Karpas-422 (cell line): ENCODE data around the gene CASK. TPM values are rescaled to one million over a fixed set of nuclear protein-coding genes. Genes with fewer than 3 reads are reported as not detected.

Experiments used
- DNase-seq: peaks from one replicate; pipeline ENCODE4 v3.0.0-alpha.2; 2015
- H2AFZ ChIP-seq: fragments of 200-600 bp; sonication (generic); 2 replicates; pipeline ENCODE4 v1.6.1; 2014; ENCODE audit warnings: antibody characterized with exemption, low read length, mixed read lengths
- H3K27ac ChIP-seq: fragments of 200-600 bp; sonication (generic); 2 replicates; pipeline ENCODE4 v1.5.1; 2014; ENCODE audit warnings: mild to moderate bottlenecking, low read length, moderate library complexity
- H3K27me3 ChIP-seq: fragments of 200-600 bp; sonication (generic); 2 replicates; pipeline ENCODE4 v1.6.1; 2014; ENCODE audit warnings: low read length, mixed read lengths
- H3K36me3 ChIP-seq: fragments of 200-600 bp; sonication (generic); 2 replicates; pipeline ENCODE4 v1.6.1; 2014; ENCODE audit warnings: low read length, mixed read lengths; ENCODE audit not compliant: insufficient read depth
- H3K4me1 ChIP-seq: fragments of 200-600 bp; sonication (generic); 2 replicates; pipeline ENCODE4 v1.6.1; 2014; ENCODE audit warnings: mild to moderate bottlenecking, low read length, mixed read lengths
- H3K4me2 ChIP-seq: fragments of 200-600 bp; sonication (generic); 2 replicates; pipeline ENCODE4 v1.6.1; 2014; ENCODE audit warnings: low read length, low read depth, mild to moderate bottlenecking; ENCODE audit not compliant: poor library complexity, severe bottlenecking
- H3K4me3 ChIP-seq: fragments of 200-600 bp; sonication (generic); 2 replicates; pipeline ENCODE4 v1.5.1; 2014; ENCODE audit warnings: mild to moderate bottlenecking, antibody characterized with exemption, low read length, mixed read lengths
- H3K79me2 ChIP-seq: fragments of 200-600 bp; sonication (generic); 2 replicates; pipeline ENCODE4 v1.6.1; 2014; ENCODE audit warnings: mild to moderate bottlenecking, low read length, mixed read lengths
- H3K9ac ChIP-seq: fragments of 200-600 bp; sonication (generic); 2 replicates; pipeline ENCODE4 v1.6.0; 2014; ENCODE audit warnings: low read length
- H3K9me2 ChIP-seq: fragments of 200-600 bp; sonication (generic), shearing (Covaris generic); replicated peaks from 2 replicates; pipeline ENCODE4 v1.6.0; 2014; ENCODE audit warnings: mild to moderate bottlenecking, low read length, moderate library complexity; ENCODE audit not compliant: insufficient read depth
- H3K9me3 ChIP-seq: fragments of 300-700, 200-600 bp; sonication (generic); 2 replicates; pipeline ENCODE4 v1.6.1; 2014; ENCODE audit warnings: low read length, mixed read lengths
- H4K20me1 ChIP-seq: fragments of 200-600 bp; sonication (generic); 2 replicates; pipeline ENCODE4 v1.6.1; 2014; ENCODE audit warnings: mild to moderate bottlenecking, antibody characterized with exemption, low read length, low read depth; ENCODE audit not compliant: insufficient read depth
- total RNA-seq: library from RNA; depleted of rRNA; stranded (reverse); fragments of >200 nt; shearing (Covaris generic); gene quantifications from 2 replicates; pipeline ENCODE4 v1.2.3, GENCODE V29; 2014; ENCODE audit warnings: low replicate concordance

The CASK gene
- total RNA-seq, 1 experiment from 2014 or later: not detected

DNA sequence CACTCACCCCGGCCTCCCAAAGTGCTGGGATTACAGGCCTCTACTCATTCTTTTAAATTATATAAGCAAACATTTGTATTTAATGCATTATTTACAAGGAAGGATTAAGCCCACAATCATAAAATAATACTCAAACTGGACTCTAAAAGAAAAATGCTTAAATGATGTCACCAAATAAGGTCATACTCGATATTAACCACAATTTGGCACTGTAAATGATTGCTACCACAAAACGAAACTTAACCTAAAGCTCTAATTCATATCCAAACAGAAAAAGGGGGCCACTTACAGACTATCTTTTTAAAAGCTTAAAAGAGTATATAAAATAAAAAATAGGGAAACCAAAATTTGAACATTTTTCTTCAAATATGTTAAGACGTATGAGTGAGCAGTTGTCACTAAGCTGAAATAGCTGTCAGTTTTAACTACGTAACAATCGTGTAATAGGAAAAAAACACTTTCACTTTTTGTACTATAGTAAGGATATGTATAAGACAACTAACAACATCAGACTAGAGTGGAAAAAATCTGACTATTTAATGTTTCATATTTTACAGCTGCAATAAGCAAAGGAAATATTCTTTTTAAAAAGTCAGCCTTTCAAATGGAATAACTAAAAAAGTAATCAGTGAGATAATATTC, 342.8 kb downstream of the CASK start:
- no peaks in the 10 kb centered on the region for H3K4me1 ChIP-seq
- H3K9me3 ChIP-seq: no peaks in the 10 kb centered on the region
- no peaks in the 10 kb centered on the region for H3K36me3 ChIP-seq
- H4K20me1 ChIP-seq: no peaks in the 10 kb centered on the region
- DNase-seq: no peak
- H3K9ac ChIP-seq: no peak overlapping the region
- no peak overlapping the region for H3K4me3 ChIP-seq
- H3K4me2 ChIP-seq: no peak overlapping the region
- no peak overlapping the region for H3K27ac ChIP-seq
- no peaks in the 10 kb centered on the region for H3K79me2 ChIP-seq
- no peaks in the 10 kb centered on the region for H3K9me2 ChIP-seq
- no peak overlapping the region for H2AFZ ChIP-seq
- no peaks in the 10 kb centered on the region for H3K27me3 ChIP-seq

DNA sequence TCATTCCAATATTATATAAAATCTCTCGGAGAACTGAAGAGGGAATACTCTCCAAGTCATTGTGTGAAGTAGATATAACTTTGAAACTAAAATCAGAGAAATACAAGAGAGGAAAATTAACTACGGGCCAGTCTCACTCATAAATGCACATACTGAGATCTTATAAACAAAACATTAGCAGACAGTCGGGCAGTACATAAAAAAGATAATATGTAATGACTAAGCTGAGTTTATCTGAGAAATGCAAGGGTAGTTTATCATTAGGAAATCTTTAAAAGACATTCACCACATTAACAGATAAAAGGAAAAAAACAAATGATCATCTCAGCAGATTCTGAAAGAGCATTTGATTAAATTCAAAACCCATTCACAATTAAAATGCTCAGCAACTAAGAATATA, 359.5 kb downstream of the CASK start:
- H3K79me2 ChIP-seq: no peaks in the 10 kb centered on the region
- DNase-seq: no peak
- no peaks in the 10 kb centered on the region for H3K9me2 ChIP-seq
- H3K36me3 ChIP-seq: no peaks in the 10 kb centered on the region
- H3K4me3 ChIP-seq: no peak overlapping the region
- no peak overlapping the region for H2AFZ ChIP-seq
- H3K27ac ChIP-seq: no peak overlapping the region
- H3K27me3 ChIP-seq: no peaks in the 10 kb centered on the region
- H3K4me2 ChIP-seq: no peak overlapping the region
- no peaks in the 10 kb centered on the region for H3K9me3 ChIP-seq
- H3K4me1 ChIP-seq: no peaks in the 10 kb centered on the region
- H4K20me1 ChIP-seq: no peaks in the 10 kb centered on the region
- H3K9ac ChIP-seq: no peak overlapping the region

- Histone ChIP-seq H3K4me1 (no peaks in the 10 kb centered on the region), H3K9me3 (no peaks in the 10 kb centered on the region), H3K36me3 (no peaks in the 10 kb centered on the region), H2AFZ (no peak overlapping the region), H3K9ac (no peak overlapping the region), H3K9me2 (no peaks in the 10 kb centered on the region), H3K27ac (no peak overlapping the region), H3K79me2 (no peaks in the 10 kb centered on the region), H3K27me3 (no peaks in the 10 kb centered on the region), H4K20me1 (no peaks in the 10 kb centered on the region), H3K4me2 (no peak overlapping the region), H3K4me3 (no peak overlapping the region)
- DNase-seq: no peak
Measured at GRCh38 chrX:41561045-41561444, 362.3 kb downstream of the CASK start.

DNA sequence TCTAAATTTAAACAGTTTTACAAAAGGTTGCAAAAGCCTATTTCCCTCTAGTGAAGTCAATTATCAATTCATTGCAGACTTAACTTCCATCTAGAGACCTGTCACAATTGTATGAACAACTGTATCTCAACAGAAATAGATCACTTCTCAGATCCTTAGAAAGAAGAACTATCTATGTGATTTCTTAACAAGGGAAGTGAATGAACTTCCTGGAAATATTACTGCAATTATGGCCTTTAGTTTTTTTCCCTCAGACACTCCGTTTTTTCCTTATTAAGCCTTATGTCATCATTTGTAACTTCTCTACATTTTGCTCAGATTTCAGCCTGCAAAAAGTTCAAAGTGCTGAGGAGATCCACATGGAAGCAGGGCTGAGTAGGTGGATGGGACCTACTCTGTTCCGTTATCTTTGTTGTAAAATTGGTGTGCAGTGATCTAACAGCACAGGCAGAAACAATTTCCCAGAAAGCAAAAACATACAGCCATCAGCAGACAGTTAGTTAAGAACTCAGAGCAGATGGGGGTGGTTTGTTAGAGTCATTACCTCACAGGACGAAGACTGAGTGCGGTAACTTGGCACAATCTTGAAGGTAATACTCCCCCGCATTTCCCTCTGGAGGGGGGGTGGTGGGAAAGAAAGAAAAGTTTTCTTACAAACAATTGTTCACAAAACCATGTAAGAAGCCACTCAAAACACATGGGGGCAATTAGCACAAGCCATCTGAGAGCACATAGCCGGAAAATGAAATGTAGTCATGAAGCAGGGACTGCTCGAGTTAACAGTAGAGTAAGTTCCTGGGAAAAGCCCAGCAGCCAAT, 363.9 kb downstream of the CASK start:
- no peaks in the 10 kb centered on the region for H3K9me2 ChIP-seq
- no peak overlapping the region for H3K9ac ChIP-seq
- DNase-seq: no peak
- H3K4me2 ChIP-seq: no peak overlapping the region
- H3K36me3 ChIP-seq: no peaks in the 10 kb centered on the region
- no peak overlapping the region for H3K4me3 ChIP-seq
- H3K4me1 ChIP-seq: no peaks in the 10 kb centered on the region
- H4K20me1 ChIP-seq: no peaks in the 10 kb centered on the region
- no peaks in the 10 kb centered on the region for H3K79me2 ChIP-seq
- H3K27ac ChIP-seq: no peak overlapping the region
- H2AFZ ChIP-seq: no peak overlapping the region
- no peaks in the 10 kb centered on the region for H3K9me3 ChIP-seq
- no peaks in the 10 kb centered on the region for H3K27me3 ChIP-seq

DNA sequence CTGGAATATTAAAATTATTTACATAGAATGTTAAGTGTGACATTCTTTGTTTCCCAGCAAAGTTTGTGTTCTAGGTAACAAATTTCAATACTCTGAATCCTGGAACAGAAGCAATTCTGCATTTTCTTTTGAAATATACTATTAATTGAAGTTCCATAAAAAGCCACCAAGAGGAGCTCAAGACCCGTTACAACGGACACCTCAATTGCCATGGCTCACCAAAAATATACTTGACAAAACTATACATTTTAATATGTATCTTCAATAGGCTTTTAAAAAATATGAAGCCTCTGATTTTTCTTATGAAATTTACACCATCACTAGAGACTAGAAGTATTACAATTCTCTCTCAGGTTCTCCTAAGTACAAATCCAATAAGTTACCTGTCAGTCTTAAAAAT, 364.8 kb downstream of the CASK start:
- no peaks in the 10 kb centered on the region for H4K20me1 ChIP-seq
- no peaks in the 10 kb centered on the region for H3K27me3 ChIP-seq
- no peak overlapping the region for H3K4me3 ChIP-seq
- H2AFZ ChIP-seq: no peak overlapping the region
- no peaks in the 10 kb centered on the region for H3K9me2 ChIP-seq
- no peaks in the 10 kb centered on the region for H3K79me2 ChIP-seq
- H3K9ac ChIP-seq: no peak overlapping the region
- H3K9me3 ChIP-seq: no peaks in the 10 kb centered on the region
- H3K36me3 ChIP-seq: no peaks in the 10 kb centered on the region
- H3K27ac ChIP-seq: no peak overlapping the region
- H3K4me2 ChIP-seq: no peak overlapping the region
- no peaks in the 10 kb centered on the region for H3K4me1 ChIP-seq
- peak; percentile 64 for DNase-seq

DNA sequence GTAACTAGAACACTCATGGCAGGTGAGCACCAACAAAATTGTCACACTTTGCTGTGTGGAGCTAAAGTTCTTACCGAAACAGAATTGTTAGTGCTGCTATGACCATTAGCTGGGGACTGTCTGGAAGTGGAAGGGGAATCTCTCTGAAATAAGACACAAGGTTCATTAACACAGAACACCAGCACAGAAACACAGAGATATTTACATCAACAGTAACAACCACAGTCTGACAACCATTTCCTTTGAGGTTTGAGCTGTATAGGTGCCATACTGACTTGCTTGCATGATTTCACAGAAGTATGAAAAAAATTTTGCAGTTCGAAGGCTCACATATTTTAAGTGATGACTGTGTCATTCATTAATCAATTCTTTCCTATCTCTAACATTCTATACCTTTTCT, 366.4 kb downstream of the CASK start:
- DNase-seq: no peak
- Histone ChIP-seq H2AFZ (no peak overlapping the region), H3K27ac (no peak overlapping the region), H4K20me1 (no peaks in the 10 kb centered on the region), H3K9ac (no peak overlapping the region), H3K4me2 (no peak overlapping the region), H3K36me3 (no peaks in the 10 kb centered on the region), H3K9me3 (no peaks in the 10 kb centered on the region), H3K4me3 (no peak overlapping the region), H3K79me2 (no peaks in the 10 kb centered on the region), H3K9me2 (no peaks in the 10 kb centered on the region), H3K4me1 (no peaks in the 10 kb centered on the region), H3K27me3 (no peaks in the 10 kb centered on the region)

GRCh38 chrX:41553688-41554087, 369.7 kb downstream of the CASK start:
- no peaks in the 10 kb centered on the region for H3K9me3 ChIP-seq
- no peak overlapping the region for H3K4me2 ChIP-seq
- H4K20me1 ChIP-seq: no peaks in the 10 kb centered on the region
- DNase-seq: no peak
- H3K9ac ChIP-seq: no peak overlapping the region
- H3K4me3 ChIP-seq: no peak overlapping the region
- no peaks in the 10 kb centered on the region for H3K27me3 ChIP-seq
- H3K27ac ChIP-seq: no peak overlapping the region
- H3K36me3 ChIP-seq: no peaks in the 10 kb centered on the region
- H3K79me2 ChIP-seq: no peaks in the 10 kb centered on the region
- H3K4me1 ChIP-seq: no peaks in the 10 kb centered on the region
- no peak overlapping the region for H2AFZ ChIP-seq
- no peaks in the 10 kb centered on the region for H3K9me2 ChIP-seq

DNA sequence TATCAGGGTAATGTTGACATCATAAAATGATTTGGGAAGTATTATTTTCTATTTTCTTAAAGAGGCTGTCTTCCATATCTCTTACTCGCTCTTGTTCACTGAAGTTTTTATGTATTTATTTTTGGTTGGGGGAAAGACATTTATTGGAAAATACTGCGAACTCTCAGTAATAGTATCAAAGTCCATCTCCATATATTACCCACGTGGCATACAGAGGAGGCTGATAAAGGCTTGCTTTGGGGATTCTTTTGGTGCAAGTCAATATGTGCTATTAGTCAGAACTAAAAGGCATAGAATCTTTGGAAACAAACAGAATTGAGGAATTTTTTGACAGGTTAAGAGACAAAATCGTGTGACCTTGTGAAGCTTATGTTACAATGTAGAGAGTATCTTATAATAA, 374.9 kb downstream of the CASK start:
- Histone ChIP-seq H3K4me2 (no peak overlapping the region), H3K27me3 (no peaks in the 10 kb centered on the region), H3K9ac (no peak overlapping the region), H2AFZ (no peak overlapping the region), H3K27ac (no peak overlapping the region), H3K9me2 (no peaks in the 10 kb centered on the region), H3K4me3 (no peak overlapping the region), H3K36me3 (no peaks in the 10 kb centered on the region), H3K4me1 (no peaks in the 10 kb centered on the region), H4K20me1 (no peaks in the 10 kb centered on the region), H3K79me2 (no peaks in the 10 kb centered on the region), H3K9me3 (no peaks in the 10 kb centered on the region)
- DNase-seq: no peak
